NCI-H146 treated with DMSO at 0.1 percent for 48 hours (cell line): ENCODE results near the gene TMPRSS9.

ENCODE experiments used
- DNase-seq: peaks from one replicate; lab custom pipeline; 2025; ENCODE audit not compliant: unreplicated experiment; lab: John Stamatoyannopoulos, UW

The TMPRSS9 gene

DNA sequence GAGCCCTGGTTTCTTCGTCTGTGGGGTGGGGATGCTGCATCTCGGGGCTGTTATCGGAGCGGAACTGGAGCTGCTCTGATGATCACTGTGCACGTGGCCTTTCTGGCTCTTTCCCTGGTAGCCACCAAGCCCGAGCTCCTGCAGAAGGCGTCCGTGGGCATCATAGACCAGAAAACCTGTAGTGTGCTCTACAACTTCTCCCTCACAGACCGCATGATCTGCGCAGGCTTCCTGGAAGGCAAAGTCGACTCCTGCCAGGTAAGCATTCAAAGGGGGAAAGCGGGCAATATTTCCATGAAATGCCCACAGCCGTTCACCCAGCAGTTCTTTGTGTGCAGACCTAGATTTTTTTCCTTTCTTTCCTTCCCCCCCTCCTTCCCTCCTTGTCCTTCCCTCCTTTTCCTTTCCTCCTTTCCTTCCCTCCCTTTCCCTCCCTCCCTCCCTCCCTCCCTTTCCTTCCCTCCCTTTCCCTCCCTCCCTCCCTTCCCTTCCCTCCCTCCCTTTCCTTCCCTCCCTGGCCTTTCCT lies 57.9 kb downstream of the TMPRSS9 start:
- DNase-seq, result no peak

DNA sequence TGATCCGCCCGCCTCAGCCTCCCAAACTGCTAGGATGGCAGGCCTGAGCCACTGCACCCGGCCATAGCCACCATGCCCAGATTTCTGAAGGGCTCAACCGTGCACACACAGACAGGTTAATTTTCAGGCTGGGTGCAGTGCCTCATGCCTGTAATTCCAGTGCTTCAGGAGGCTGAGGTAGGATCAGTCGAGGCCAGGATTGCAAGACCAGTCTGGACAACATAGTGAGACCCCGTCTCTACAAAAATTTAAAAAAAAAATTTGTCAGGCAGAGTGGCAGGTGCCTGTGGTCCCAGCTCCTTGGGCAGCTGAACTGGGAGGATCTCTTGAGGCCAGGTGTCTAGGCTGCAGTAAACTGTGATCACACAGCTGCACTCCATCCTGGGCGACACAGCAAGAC lies 59.7 kb downstream of the TMPRSS9 start:
- no peak for DNase-seq

DNA sequence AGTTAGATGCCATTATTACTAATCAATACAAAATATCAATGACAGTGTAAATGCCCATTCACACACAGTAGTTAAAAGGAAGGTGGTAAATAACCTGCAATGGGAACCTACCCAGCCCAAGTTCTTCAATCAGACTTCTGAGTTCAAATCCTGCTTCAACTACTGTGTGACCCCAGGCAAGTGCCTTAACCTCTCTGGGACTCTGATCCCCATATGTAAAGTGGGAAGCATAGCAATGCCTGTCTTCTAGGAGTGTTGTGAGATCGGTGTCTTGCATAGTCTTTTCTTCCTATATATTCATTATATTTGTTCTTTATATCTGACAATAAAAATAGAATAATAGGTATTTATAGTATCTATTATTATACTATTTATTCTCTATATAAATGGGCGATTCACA lies 60.4 kb downstream of the TMPRSS9 start:
- DNase-seq, result no peak

DNA sequence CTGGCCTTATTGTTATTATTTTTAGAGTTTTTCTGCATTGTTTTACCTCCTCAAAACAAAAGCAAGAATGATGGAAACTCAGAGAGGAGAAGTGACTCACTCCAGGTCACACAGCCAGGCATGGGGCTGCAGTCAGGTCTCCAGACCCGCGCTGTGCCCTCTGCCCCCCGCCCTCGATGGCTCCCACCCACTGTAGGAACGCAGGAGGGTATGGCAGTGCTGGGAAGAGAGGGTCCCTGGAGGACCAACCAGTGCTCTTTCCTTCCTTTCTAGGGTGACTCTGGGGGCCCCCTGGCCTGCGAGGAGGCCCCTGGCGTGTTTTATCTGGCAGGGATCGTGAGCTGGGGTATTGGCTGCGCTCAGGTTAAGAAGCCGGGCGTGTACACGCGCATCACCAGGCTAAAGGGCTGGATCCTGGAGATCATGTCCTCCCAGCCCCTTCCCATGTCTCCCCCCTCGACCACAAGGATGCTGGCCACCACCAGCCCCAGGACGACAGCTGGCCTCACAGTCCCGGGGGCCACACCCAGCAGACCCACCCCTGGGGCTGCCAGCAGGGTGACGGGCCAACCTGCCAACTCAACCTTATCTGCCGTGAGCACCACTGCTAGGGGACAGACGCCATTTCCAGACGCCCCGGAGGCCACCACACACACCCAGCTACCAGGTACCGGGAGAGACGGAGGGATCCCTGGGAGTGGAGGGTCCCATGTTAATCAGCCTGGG lies 61.7 kb downstream of the TMPRSS9 start:
- no peak for DNase-seq

DNA sequence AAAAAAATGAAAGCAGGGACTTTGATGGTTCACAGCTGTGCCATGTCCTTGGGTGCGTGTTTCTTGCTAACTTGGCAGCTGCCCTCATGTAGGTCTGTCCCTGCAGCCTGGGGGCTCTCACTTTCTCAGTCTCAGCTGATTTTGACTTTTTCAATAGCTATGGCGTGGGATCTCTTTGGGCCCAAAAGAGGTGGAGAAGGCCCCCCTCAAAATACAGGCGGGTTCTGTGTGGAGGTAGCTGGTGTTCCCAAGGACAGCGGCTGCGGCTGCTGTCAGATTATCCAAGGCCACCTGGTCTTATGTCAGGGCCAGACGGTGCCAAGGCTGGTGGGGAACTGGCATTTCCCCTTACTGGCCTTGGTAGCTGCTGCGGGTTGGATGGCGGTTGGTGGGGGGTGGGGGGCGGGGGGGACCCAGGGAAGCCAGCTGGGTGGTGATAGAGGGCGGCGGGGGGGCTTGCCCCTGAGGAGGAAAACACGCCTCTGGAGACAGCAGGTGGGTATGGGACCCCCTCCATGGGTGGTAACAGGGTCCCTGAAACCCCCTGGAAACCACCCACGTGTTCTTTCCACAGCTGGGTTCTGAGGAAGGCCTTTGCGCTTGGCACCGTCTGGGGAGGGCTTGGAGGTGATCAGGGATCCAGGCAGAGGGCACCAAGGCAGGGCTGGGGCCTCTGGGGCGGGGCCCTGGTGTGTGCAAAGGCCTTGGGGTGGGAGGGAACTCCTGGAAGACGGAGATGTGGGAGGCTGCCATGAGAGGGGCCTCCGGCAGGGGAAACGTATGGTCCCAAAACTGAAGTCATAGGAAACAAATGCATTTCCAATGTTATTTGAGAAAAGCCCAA lies 63.2 kb downstream of the TMPRSS9 start:
- no peak for DNase-seq

DNA sequence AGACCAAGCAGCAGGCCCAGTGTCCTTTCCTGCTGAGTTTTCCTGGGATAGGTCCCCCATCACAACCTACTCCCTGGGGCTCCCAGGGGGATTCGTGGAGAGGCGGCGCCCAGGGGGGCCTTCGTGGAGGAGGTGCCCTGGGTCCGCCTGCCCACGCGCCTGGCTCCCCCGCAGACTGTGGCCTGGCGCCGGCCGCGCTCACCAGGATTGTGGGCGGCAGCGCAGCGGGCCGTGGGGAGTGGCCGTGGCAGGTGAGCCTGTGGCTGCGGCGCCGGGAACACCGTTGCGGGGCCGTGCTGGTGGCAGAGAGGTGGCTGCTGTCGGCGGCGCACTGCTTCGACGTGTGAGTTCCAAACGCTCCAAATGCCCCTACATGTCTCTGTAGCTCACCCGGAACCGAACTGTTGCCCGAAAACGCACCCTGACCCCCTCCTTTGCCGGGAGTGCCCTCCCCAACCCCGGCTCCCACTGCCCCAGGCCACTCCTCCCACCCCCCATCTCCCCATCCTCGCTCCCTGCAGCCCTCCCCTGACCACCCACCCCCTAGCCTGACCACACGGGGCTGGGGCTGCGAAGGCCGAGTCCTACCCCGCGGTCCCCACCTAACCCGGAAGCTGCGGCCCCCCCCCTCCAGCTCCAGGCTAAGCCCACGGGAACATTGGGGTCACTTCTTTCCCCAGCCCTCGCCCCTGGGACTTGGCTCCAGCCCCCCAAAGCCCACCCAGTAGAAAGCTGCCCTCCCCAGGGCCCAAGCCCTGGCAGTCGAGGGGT lies 64.0 kb downstream of the TMPRSS9 start:
- DNase-seq, result no peak

DNA sequence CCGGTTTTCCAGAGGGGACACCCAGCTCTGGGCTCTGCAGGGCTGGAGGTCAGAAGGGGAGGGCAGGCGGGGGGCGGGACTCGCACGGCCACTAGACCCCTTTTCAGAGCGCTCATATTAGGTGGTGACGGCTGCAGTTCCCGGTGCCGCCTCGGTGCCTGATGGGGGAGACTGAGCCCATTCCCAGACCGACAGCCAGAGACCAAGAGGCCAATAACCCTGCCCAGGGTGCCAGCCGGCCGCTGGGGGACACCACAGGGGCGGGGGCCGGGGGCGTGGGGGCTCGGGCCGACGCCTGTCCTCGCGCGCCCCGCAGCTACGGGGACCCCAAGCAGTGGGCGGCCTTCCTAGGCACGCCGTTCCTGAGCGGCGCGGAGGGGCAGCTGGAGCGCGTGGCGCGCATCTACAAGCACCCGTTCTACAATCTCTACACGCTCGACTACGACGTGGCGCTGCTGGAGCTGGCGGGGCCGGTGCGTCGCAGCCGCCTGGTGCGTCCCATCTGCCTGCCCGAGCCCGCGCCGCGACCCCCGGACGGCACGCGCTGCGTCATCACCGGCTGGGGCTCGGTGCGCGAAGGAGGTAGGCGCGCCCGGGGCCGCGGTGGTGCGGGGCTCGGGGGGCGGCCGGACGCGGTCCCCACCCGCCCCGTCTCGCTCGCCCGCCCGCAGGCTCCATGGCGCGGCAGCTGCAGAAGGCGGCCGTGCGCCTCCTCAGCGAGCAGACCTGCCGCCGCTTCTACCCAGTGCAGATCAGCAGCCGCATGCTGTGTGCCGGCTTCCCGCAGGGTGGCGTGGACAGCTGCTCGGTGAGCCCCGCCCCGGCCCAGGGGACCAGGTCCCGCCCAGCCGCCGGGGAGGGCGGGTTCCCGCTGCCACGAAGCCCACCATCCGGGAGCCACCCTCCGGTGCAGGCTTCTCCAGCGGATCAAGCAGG lies 64.9 kb downstream of the TMPRSS9 start:
- DNase-seq, result no peak

DNA sequence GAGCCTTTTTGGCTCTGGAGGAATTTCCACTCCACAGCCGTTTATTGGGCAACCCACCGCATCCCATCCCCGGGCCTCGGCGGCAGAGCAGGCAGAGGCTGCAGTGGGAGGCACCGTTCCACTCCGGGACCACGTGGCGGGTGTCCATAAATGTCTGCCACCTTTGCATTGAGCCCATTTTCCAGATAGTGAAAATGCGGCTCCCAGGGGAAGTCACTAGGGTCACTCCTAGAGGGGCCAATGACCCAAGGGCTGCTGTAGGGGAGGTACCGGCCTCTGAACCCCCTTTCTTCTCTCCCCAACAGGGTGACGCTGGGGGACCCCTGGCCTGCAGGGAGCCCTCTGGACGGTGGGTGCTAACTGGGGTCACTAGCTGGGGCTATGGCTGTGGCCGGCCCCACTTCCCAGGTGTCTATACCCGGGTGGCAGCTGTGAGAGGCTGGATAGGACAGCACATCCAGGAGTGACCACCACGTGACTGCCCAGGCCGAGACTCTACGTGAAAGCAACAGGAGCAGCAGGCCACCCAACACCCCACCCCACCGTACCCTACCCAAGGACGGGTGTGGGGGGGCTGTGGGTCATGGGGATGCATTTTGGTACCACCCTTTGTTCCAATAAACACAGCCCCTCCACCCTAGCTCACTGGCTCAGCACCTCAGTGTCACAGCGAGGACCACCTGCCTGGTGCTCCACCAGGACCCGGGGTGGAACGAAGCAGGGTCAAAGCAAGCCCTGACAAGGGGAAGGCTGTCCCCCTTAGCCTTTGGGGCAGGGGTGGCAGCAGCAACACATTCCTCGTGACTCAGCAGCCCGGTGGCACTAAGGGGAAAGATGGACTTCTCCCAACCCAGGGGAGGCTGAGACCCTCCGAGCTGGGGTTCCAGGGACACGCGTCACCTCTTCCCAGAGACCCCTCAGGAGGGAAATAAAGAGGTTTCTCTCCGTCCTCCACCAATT lies 65.8 kb downstream of the TMPRSS9 start:
- DNase-seq, result no peak

DNA sequence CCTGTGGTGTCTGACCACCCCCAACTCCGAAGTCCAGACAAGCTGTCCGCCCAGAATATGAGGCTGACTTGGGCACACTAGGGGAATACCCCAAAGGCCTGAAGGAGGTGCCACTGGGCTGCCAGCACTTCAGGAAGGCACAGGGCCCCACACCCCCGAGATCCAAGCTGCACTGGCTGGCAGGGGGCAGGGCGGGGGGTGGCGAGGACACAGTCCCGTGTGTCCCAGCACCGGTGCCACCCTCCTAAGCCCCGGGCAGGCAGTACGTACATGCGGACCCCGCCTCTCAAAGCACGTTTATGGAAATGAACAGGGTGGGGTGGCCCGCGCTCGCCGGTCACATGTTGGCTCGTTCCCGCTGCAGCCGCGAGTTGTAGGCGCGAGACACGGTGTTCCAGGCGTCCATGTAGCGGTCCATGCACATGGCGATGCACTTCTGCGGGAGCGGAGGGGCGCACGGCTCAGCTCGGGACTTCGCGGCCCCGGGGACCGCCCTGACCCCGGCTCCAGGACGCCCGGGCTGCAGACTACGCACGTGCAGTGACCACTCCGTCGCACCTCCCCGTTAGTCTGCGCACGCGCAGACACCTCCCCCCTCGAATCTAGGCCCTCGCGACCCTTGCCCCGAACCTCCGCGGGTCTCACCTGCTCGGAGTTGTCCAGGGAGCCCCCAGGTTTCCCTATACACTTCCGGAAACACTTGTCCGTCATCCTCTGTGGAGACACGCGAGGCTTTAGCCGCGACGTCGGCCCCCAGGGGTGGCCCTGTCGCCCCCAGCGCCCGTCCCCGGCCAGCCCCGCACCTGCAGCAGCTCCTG lies 66.8 kb downstream of the TMPRSS9 start:
- no peak for DNase-seq

DNA sequence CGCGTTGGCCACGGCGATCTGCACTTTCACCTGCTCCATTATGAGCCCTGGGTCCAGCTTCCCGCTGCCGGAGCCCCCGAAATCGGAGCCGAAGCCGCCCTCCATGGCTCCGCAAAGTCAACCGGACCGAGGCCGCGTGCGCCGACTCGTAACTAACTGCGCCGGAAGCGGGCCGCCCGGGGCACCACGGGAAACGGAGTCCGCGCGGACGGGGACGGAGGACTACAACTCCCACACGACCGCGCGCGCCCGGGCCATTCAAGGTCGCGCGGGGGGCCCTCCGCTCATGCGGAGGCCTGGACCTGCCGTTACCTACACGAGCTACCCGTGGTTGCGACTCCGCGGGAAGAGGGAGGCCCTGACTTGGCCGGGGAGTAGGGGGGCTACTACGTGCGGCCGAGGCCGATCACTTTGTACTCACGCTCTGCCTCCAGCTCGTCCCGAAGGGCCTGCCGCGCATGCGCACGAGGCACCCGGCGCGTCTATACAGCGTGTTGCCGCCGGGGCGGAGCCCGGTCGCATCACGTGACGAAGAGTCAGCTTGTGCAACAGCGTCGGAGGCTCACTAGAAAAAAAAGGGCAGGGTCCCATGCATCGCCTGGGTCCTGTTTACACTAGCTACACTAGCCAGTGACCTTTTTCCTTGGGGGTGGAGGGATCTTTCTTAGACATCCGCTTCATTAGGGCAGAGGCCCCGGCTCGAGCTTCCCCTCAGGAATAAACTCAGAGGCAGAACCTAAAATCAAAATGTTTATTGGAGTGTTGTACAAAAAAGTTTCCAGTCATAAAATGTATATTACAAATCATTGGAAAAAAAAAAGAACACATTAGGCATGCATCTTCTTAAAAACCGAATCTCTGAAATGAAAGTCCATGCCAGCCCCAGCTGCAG lies 67.6 kb downstream of the TMPRSS9 start, which contains the start of gene TIMM13:
Gene TIMM13 (minus strand): TSS at position 158 of the 892 bp plus-strand sequence. CDS start 53 bp downstream, at position 105.
- peak; percentile 72 for DNase-seq

DNA sequence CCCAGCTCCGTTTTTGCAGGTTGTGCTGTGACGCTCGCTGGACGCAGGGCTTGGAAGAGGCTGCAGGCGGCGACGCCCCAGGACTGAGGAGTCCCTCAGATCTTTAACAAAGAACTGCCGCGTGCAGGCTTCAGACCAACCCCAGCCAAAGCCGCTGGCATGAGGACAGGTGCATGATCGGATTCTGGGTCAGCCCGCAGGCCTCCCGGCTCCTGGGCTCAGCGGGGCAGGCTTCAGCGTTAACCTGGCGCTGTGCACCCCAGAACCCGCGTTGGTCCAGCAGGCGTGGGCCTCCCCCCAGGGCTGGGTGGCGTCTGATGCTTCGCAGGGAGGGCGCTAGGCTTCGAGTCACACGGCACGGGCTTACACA lies 68.2 kb downstream of the TMPRSS9 start:
- DNase-seq, result no peak

DNA sequence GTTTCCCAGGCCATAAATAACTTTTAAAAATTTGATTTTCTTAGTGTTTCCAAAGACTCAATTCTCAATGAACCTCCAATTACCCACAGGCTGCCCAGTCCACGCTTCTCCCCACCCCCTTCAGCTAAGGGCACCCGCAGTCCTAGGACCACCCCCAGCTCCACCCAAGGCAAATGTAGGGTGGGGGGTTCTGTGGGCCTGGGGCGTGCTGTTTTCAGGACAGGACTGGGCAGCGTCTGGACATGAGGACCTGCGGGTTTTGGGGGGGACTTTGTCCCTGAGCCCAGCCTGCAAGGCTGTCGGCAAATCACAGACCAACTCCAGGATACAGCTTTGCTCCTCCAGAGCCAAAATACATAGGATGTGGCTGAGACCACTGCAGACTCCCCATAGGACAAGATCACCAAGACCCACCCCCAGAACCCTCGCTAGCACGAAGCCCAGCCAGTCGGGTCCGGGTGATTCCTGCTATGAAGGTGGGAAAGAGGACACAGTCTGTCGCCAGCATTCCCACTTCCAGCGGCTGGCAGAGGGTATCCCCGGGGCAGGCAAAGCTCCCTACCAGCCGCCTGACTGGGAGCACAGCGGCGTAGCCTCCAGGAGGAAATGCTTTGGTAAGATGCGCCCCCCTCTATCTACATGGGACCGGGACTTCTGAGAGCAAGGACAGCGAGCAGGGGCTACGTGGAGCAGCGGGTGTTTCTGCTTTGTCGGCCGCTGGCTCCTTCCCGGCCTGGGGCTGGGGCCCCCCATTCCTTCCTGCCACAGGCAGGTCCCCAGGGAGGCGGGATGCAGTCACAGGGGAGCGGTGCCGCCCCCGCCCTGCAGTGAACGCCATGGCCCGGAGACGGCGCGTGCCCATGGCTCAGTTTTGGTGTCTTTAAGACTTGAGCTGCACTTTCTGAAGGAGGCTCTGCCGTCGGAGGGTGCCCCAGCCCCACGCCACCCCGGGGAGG lies 69.0 kb downstream of the TMPRSS9 start:
- no peak for DNase-seq

DNA sequence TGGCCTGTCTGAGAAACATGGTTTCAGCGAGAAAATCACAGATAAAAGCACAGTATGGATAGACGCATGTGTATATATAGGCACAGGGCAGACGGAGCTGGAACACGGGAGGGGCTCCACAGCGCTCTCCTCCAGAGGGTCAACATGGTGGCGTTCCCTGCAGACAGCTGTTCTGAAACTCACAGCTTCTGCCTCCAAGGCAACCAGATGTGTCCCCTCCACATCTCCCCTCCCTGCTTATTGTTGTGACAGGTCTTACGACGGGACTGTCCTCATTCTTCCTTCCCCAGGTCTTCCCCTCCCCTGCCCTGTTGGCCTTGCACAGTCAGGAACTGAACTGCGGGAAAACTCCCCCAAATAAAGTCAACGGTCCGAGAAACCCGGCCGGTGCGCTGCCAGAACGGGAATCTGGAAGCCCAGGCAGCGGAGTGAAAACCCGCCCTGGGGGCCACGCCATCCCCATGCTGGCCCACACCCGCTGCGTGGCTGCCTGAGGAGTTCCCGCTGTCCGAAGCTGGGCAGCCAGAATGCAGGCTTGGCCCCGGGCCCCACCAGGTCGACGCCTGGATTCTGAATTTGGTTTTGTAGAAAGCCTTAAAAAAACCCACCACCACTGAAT lies 70.0 kb downstream of the TMPRSS9 start:
- DNase-seq, result no peak

DNA sequence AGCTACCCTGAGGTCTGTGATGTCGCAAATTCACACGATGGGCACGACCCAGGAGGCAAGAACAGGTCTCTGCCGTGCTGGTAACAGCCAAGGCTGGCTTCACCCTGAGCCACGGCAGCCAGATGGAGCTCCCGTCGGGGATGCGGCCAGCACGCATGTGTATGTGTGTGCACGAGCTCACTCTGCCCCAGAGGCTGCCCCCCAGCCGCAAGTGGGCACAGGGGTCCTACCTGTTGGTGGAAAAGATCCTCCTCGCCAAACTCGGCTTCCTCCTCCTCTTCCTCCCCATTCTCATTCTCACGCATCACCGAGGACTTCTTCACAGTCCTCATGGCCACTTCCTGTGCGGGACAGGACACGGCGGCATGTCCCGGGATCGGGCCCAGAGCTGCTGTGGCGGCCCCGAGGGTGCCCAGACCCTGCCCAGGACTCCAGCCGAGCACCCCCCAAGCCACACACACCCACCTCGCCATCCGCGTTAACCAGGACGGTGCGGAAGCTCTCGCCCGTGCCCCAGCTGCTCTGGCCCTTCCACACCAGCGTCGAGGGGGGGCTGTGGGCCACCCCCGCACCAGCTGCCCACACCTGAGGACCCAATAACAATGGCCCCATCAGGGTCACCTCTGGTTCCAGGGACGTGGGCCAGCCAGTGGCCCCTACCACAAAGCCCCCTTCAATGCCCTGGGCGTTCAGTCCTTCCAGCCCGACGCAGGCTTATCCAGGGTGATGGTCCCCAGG lies 71.4 kb downstream of the TMPRSS9 start:
- no peak for DNase-seq
